ENCODE data around the gene LLGL1.

DNA sequence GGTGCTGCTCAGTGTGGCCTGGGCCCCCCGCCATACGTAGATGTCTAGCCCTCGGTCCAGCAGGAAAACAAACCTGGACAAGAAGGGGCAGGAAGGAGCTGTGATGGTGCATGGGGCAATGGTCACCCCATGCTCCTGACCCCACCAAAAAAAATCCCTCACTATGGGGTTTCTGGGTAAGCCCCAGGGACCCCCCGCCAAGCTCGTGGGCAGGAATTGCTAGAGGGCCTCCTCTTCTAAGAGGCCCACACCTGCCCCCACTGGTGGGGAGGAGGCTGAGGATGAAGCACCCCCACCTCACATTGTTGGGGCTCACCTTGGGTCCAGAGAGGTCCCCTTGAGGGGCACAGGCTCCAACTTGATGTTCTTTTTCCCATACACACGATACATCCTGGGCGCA is 23.4 kb downstream of the LLGL1 start:
- TF ChIP-seq, protein P1, sequence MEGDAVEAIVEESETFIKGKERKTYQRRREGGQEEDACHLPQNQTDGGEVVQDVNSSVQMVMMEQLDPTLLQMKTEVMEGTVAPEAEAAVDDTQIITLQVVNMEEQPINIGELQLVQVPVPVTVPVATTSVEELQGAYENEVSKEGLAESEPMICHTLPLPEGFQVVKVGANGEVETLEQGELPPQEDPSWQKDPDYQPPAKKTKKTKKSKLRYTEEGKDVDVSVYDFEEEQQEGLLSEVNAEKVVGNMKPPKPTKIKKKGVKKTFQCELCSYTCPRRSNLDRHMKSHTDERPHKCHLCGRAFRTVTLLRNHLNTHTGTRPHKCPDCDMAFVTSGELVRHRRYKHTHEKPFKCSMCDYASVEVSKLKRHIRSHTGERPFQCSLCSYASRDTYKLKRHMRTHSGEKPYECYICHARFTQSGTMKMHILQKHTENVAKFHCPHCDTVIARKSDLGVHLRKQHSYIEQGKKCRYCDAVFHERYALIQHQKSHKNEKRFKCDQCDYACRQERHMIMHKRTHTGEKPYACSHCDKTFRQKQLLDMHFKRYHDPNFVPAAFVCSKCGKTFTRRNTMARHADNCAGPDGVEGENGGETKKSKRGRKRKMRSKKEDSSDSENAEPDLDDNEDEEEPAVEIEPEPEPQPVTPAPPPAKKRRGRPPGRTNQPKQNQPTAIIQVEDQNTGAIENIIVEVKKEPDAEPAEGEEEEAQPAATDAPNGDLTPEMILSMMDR (IDR thresholded peaks at IDR 0.05) = no peak
- TF ChIP-seq EZH2 (IDR thresholded peaks at IDR 0.05) = no peak
